ENCODE results near the gene ABCC1. TPM values are rescaled to one million over a fixed set of nuclear protein-coding genes. Genes with fewer than 3 reads are reported as not detected.
A peak's percentile ranks its signal among the peaks of the same experiment; 100 is the strongest.

ABCC1 gene
- total and polyA plus RNA-seq, 2 of the 8 experiments (the other 6 are each of a cell fraction or from before 2014, with no cell fraction given) = 42.6 to 66.8 TPM

DNA sequence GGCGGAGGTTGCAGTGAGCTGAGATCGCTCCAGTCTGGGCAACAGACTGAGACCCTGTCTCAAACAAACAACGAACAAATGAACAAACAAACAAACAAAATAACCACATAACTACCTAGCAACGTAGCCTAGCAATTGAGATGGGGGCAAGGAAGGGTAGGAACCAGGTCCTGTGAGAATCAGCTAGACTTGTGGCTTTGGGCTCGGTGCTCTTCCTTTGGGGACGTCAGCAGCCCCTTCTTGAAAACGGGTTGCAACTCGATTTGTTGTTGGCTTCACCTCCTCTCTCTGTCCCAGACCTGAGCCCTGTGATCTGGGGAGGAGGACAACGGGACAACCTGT lies 72.2 kb downstream of the ABCC1 start:
- WGBS, 2 experiments (ENCODE audit: extremely low coverage in 1 of 2, insufficient coverage in 1 of 2, insufficient read length in 1 of 2, insufficient replicate concordance in 2 of 2, low coverage in 1 of 2, low lambda C conversion rate in 2 of 2, missing lambda C conversion rate in 1 of 2) = 88% methylated on average over 9 of the region's 9 CpGs; no CpG with 5 or more reads in 1 of the 2 experiments
- Histone ChIP-seq H3K9me3 (ENCODE audit: insufficient read depth in 2 of 2, low read depth in 1 of 2, low read length in 1 of 2) (no peaks in the 10 kb centered on the region), H2BK20ac (ENCODE audit: low read length) (no peak overlapping the region), H3K4me2 (ENCODE audit: insufficient read depth in 1 of 2, low read depth in 2 of 2, low read length in 2 of 2) (no peak overlapping the region), H4K20me1 (replicated peaks in 1 of 2; ENCODE audit: control insufficient read depth in 1 of 2, insufficient read depth in 2 of 2, low read length in 2 of 2) (peaks cover 10 to 11% of the 10 kb centered on the region in 2 experiments), H2BK5ac (ENCODE audit: low read depth, low read length) (peak overlapping the region; percentile 81; the same call in 1 of the 2 replicates), H2BK12ac (ENCODE audit: low read depth, low read length) (peak overlapping the region; percentile 43; the same call in 1 of the 2 replicates), H2AFZ (ENCODE audit: low read length) (no peak overlapping the region), H3K79me2 (ENCODE audit: control insufficient read depth in 1 of 2, insufficient read depth in 2 of 2, low read length in 2 of 2) (peaks cover 0 to 6% of the 10 kb centered on the region in 2 experiments; a peak in 1 of 4 replicates), H3K9ac (replicated peaks in 1 of 4; ENCODE audit: extremely low read depth in 1 of 4, low read depth in 3 of 4, low read length in 3 of 4) (no peak overlapping the region), H3K56ac (replicated peaks; ENCODE audit: insufficient read length, low read depth, low read length) (no peak overlapping the region), H3K23ac (ENCODE audit: insufficient read length) (no peak overlapping the region), H3K23me2 (ENCODE audit: low read depth, low read length) (no peaks in the 10 kb centered on the region), H4K91ac (replicated peaks; ENCODE audit: insufficient read length, low read length) (no peak overlapping the region), H3K4ac (replicated peaks; ENCODE audit: insufficient read length, low read depth, low read length) (no peak overlapping the region), H3K4me1 (replicated peaks in 1 of 4; ENCODE audit: control insufficient read depth in 3 of 4, insufficient read depth in 4 of 4, low read length in 3 of 4) (no peaks in the 10 kb centered on the region; a peak in 1 of 7 replicates), H3K27me3 (replicated peaks in 1 of 4; ENCODE audit: control insufficient read depth in 3 of 4, extremely low read depth in 1 of 4, insufficient read depth in 3 of 4, low read length in 3 of 4) (no peaks in the 10 kb centered on the region), H3K79me1 (ENCODE audit: low read depth, low read length) (peaks cover 2% of the 10 kb centered on the region; the same call in 1 of the 2 replicates), H2BK120ac (replicated peaks; ENCODE audit: low read depth, low read length) (no peak overlapping the region), H4K8ac (ENCODE audit: extremely low read depth, insufficient read depth, low read length) (no peak overlapping the region), H3K27ac (ENCODE audit: low read depth, low read length) (peak overlapping the region; percentile 19; the same call in 1 of the 2 replicates), H2AK5ac (ENCODE audit: low read depth, low read length) (no peak overlapping the region), H3K4me3 (ENCODE audit: extremely low read depth in 1 of 4, insufficient read depth in 2 of 4, low read depth in 3 of 4, low read length in 4 of 4) (no peak overlapping the region), H2BK15ac (ENCODE audit: low read length) (no peak overlapping the region), H3K36me3 (ENCODE audit: control insufficient read depth in 2 of 4, insufficient read depth in 4 of 4, low read length in 3 of 4) (peaks cover 1 to 26% (median 15%) of the 10 kb centered on the region in 4 experiments; a peak in 7 of 8 replicates), H4K5ac (ENCODE audit: insufficient read length, low read depth, low read length) (no peak overlapping the region), H3K14ac (ENCODE audit: insufficient read length) (no peak overlapping the region), H3K18ac (ENCODE audit: extremely low read depth, low read length) (no peak overlapping the region)
- TF ChIP-seq CHD2 (IDR thresholded peaks at IDR 0.05; ENCODE audit: low read length) (no peak), BCL11A (IDR thresholded peaks at IDR 0.05; ENCODE audit: low read depth in 2 of 2, low read length in 2 of 2) (no peak), SP2 (IDR thresholded peaks at IDR 0.05; ENCODE audit: low read length) (no peak), GTF2F1 (IDR thresholded peaks at IDR 0.05; ENCODE audit: borderline replicate concordance, low read depth, low read length) (no peak), RAD21 (IDR thresholded peaks at IDR 0.05 in 1 of 2, conservative IDR thresholded peaks at IDR 0.05 in 1 of 2; ENCODE audit: low read depth in 2 of 2, low read length in 2 of 2) (no peak), TEAD4 (IDR thresholded peaks at IDR 0.05; ENCODE audit: low read depth, low read length) (no peak), MAX (IDR thresholded peaks at IDR 0.05) (no peak), SRF (IDR thresholded peaks at IDR 0.05; ENCODE audit: low read depth, low read length) (no peak), EGR1 (IDR thresholded peaks at IDR 0.05; ENCODE audit: borderline replicate concordance, low read depth, low read length) (no peak), FOSL1 (IDR thresholded peaks at IDR 0.05; ENCODE audit: insufficient read depth, low read depth, low read length) (no peak), SIN3A (conservative IDR thresholded peaks at IDR 0.05 in 1 of 2, IDR thresholded peaks at IDR 0.05 in 1 of 2; ENCODE audit: low read depth in 1 of 2, low read length in 2 of 2) (no peak), PHF8 (conservative IDR thresholded peaks at IDR 0.05; ENCODE audit: low read depth, low read length) (no peak)
- DNase-seq (ENCODE audit: low read depth in 1 of 2, low spot score in 2 of 2) = no peak
- CTCF ChIA-PET (ENCODE audit: partially characterized antibody) = no interaction called here
- no peak for FAIRE-seq
- POLR2A ChIA-PET (ENCODE audit: partially characterized antibody) = interaction anchor here (1.3 kb wide), 1 partner anchor 18 kb away, joined by 5 read pairs; no protein-coding TSS in a partner anchor
